ENCODE results near the gene GABRA4.

Gene GABRA4

DNA sequence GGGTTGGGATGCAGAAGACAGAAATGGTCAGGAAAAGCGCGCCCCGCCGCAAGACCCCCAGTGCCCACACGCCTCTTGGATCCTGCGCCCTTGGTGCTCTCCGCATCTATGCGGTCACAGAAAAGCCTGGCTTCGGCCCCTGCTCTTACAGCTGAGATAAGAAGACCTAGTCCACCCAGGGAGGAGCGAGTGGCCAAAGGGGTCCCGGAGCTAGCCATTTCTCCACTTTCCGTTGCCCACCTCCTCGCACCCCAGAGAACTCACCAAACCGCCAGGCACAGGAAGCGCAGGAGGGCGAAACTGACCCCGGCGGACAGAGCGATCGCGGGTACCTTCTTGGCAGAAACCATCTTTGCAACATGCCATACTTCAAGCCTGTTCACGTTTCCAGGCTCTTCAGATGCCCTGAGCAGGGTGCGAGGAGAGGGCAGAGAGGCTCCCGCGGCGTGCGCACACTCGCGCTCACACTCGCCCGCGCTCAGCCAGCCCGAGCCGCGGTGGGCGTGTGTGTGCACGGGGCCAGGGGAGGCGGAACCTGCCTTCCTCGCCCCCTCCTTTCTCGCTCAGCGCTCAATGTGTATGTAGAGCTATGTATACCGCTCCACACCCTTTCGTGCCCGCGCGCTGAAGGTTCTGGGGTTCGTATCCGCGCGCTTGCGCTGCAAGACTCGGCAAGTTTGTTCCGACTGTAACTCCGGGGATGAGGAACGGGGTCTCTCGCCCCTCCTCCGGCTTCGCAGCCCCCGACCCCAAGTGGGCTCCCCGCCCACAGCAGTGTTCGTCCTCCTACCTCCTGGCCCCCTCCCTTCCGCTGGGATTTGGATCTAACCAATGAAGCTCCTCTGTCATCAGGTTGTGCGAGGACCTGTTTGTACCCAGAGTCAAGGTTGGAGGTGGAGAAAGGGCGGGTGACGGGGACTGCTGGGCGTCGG, at the start of gene GABRA4:
TSS of gene GABRA4 (minus strand) at position 507 of the 932 bp plus-strand sequence. CDS start at position 350, 157 bp downstream.
- DNase-seq = no peak

DNA sequence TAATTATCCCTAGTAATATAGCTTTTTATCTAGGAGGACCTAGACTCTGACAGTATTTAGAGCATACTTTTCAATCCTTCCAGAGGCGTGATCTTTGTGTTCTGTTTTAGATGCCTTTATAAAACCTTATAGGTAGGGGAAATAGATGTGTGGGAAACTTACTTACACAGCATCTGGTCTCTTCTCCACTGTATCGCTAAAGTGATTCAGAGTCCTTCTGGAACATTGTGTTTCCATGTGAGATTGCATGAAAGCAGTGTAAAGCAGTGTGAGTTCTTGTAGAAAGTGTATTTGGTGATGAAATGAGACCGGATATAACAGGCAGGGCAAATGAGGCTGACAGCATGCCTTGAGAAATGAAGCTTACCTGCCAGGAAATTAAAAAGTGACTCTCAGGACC, 47.4 kb upstream of the GABRA4 start:
- no peak for DNase-seq

GRCh38 chr4:47038263-47038662, 44.9 kb upstream of the GABRA4 start:
- DNase-seq = no peak

DNA sequence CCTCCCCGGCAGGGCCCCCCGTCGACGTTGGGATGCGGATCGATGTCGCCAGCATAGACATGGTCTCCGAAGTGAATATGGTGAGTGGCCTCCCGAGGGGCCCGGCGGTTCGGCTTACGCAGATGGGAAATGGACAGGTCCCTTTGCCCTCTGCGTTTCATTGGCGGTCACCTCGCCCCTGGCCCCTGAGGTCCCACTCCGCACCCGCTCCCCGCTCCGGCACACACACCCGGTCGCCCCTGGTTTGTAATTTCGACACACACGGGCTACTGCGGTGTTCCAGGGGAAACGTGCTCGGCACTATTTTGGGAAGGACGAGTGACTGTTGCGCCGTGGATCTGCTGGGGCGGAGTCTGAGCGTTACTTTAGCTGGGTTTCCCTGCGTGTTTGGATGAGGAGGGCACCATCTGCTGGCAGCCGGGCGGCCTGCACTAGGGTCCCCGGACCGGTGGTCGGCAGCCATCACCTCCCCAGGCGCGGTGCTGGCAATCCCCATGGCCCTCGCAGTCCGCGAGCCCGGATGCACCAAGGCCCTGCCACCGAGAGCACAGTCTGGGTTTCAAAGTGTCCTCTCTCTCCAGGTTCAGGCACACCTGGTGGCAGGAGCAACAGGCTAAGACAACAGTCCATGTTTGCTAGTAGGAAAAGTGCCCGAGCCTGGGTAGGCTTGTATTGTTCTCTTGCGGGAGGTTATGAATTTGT, 39.2 kb upstream of the GABRA4 start:
- no peak for DNase-seq

GRCh38 chr4:47031751-47032404, 38.5 kb upstream of the GABRA4 start:
- no peak for DNase-seq

DNA sequence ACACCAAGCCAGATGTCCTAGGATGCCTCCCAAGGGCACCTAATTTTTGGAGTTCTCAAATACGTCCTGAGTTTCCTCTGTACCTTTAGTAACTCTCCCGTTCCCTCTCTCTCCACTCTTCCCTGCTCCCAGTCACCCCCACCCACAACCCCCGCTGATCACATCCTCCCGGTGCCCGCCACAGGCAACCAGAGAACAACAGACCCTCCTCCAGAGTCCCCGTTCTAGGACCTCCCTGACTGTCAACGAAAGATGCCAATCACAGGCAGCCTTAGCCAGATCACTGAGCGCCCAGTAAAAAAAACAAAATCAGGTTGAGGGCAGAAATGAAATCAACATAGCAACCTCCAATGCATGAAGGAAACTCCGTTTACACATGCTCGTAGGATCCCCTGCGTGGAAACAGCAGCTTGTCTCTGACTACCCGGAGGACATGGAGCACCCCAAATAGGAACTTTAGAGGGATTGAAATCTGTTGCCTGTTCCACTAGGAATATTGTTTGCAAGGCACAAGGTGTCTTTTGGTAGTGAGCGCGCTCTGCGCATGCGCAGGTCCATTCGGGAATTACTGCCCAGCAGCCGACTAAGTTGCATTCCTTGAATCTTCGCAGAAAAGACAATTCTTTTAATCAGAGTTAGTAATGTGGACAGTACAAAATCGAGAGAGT, 37.8 kb upstream of the GABRA4 start, which contains the start of gene GABRB1:
TSS of gene GABRB1 (plus strand) at position 557 of the 668 bp plus-strand sequence.
- DNase-seq = no peak

DNA sequence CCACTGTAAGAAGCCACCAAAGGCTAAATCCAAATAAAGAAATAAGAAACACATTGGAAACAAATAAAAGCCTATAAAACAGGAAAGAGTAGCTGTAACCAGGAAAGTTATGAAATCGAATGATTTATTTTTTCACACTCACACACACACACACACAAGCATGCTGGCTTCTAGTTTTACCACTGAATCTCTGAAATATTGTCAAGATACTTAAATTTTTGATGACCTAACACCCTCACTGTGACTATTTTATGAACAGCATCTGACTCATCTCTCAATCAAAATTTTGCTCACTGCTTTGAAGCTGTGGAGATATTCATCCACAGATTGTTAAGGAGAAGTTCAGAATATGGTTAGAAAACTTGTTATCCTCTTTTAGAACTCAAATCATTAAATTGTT, 24.1 kb upstream of the GABRA4 start:
- DNase-seq = no peak

- no peak for DNase-seq
Observed at GRCh38 chr4:47017081-47017480, 23.7 kb upstream of the GABRA4 start.

DNA sequence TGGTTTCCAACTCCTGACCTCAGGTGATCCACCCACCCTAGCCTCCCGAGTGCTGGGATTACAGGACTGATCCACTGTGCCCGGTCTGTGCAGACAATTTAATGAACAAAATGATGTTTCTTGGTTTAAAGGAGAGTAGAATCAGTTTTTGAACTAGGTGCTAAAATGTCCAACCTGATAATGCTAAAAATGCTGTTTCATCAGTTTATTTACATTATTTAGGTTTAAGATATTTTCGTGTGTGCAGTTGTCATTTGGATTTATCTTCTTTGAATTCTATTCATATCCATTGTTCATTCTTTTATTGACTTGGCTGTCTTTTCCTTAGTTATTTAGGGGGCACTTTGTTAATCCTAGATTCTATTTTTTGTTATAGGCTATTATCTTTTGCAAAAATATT, 20.0 kb upstream of the GABRA4 start:
- DNase-seq = no peak

GRCh38 chr4:47012676-47013075, 19.3 kb upstream of the GABRA4 start:
- no peak for DNase-seq

- DNase-seq = no peak
Observed at GRCh38 chr4:47010912-47011446, 17.6 kb upstream of the GABRA4 start.

DNA sequence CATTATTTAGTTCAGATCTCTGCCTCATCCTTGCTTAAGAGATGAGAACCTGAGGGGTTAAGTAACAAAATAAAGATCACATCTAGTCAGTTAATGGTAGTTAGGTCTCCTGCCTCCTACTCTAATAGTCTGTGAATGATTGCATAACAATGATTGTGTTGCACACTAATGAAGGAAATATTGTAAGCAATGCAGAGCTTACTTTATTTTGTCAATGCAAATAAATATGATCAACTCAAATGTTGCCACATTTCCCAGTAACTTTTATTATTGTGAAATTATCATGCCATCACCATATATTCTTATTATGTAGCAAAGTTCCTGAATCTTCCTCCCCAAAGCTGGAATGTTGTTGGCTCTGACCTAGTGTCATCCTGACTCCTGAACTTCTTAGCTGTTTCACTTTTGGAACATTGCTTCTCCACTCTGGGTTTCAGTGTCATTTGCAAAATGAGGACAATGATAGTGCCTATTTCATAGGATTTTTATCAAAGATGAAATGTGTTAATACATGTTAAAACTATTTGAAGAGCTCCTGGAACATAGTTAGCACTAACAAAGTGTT, 17.0 kb upstream of the GABRA4 start:
- DNase-seq = no peak

GRCh38 chr4:47002580-47002979, 9.2 kb upstream of the GABRA4 start:
- no peak for DNase-seq

- DNase-seq = no peak
Observed at GRCh38 chr4:47000406-47000805, 7.0 kb upstream of the GABRA4 start.

DNA sequence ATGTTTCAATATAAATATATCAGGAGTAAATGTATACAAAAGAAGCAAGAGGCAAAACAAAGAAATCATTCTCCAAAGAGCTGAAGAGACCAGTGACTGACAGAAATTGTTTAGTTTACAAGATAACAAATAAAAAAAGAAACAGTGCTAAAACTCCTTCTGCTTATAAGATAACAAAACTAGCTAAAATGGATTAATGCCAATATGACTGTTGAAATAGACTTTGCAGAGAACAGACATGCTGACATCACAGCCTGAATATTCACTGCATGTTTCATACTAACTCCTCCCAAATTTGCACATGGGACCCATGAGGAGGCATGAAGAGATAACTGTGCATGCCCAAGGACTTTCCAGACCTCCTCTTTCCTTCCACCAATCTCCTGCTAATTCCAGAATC, 6.2 kb upstream of the GABRA4 start:
- no peak for DNase-seq

GRCh38 chr4:46994007-46994405, 625 bp upstream of the GABRA4 start:
- DNase-seq = no peak

DNA sequence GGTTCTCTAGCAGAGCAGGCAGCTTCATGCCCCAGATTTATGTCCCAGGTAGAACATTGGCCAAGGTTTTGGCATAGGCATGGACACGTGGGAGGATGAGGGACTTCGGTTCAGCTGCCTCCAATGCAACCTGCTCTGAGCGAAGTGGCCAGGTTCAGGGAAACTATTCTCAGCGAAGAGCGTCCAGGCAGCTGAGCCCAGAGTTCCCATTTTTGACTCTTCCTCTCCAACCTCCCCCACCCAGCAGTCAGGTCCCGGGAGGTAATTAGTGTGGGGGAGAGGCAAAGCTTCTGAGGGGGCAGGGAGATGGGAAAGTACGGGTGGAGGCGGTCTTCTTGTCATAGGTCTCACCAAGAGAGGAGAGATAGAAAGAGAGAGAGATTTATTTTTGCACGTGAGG, 1.0 kb downstream of the GABRA4 start:
- no peak for DNase-seq

GRCh38 chr4:46986922-46987638, 6.3 kb downstream of the GABRA4 start:
- DNase-seq = no peak

DNA sequence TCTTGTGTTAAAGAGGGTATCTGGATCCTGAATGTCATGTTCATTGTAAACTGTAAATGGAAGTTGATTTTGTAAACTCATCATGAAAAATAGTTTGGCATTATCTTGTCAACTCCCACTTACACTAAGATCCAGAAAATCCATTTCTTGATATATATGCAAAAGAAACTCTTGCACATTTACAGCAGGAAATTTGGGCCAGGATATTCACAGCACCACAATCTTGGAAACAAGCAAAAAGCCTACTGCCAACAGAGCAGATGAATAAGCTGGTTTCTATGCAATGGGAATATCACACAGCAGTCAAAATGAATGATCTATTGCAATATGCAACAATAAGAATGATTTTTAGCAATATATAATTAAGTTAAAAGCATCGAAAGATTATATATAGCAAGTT, 8.6 kb downstream of the GABRA4 start:
- no peak for DNase-seq

GRCh38 chr4:46980851-46981250, 12.5 kb downstream of the GABRA4 start:
- DNase-seq = no peak

DNA sequence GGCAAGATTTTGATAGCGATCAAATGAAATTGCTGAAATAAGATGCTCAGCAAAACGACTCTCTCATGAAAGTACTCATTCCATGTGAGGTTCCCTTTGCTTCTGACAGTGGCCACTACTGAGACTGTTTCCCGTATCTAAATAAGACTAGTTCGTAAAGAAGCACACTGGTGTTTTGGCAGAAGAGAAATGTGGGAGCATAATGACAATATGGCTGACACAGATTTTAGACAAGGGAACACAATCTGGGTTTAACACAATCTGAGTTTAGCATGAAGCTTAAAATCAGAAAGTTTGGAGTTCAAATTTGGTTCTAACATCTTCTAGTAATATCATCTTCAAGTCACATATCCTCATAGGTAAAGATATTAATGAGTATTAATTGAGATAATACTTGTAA, 13.7 kb downstream of the GABRA4 start:
- no peak for DNase-seq

- no peak for DNase-seq
Observed at GRCh38 chr4:46979283-46979682, 14.1 kb downstream of the GABRA4 start.
